HEK293 (cell line): ENCODE data around the gene COL6A2.

Source experiments
- CTCF ChIA-PET: fragments of 350-600 bp; formaldehyde crosslinking; extraction: SDS; loops from one replicate; lab custom pipeline; 2021; ENCODE audit warnings: antibody characterized with exemption; lab: Yijun Ruan, JAX
- POLR2A ChIA-PET: fragments of 300-600 bp; formaldehyde crosslinking; extraction: SDS; loops from one replicate; lab custom pipeline; 2020; ENCODE audit warnings: antibody characterized with exemption, inconsistent platforms; lab: Yijun Ruan, JAX
- H3K27ac ChIP-seq: fragments of 200-500 bp; sonication (Bioruptor generic); 2 replicates; pipeline ENCODE4 v1.5.1; 2014; ENCODE audit warnings: low read depth, low read length, control low read depth, inconsistent platforms; ENCODE audit errors: extremely low read depth
- H3K36me3 ChIP-seq, 2 experiments: fragments of 200-500 bp in 1 of 2; sonication (Bioruptor generic) in 1 of 2; 1 replicate in 1 of 2; 2 replicates in 1 of 2; pipeline ENCODE4 v1.5.1; 2014 to 2017; ENCODE audit warnings: inconsistent platforms in 2 of 2, low read length in 2 of 2; ENCODE audit not compliant: control insufficient read depth in 2 of 2, insufficient read depth in 1 of 2
- H3K4me1 ChIP-seq: fragments of 200-500 bp; sonication (Bioruptor generic); 2 replicates; pipeline ENCODE4 v1.5.1; 2014; ENCODE audit warnings: mild to moderate bottlenecking, low read length, inconsistent platforms; ENCODE audit not compliant: control insufficient read depth, insufficient read depth
- H3K4me3 ChIP-seq: 2 replicates; pipeline ENCODE4 v1.5.1; 2011; ENCODE audit warnings: low read depth, mild to moderate bottlenecking, control low read depth, low read length, moderate library complexity
- H3K9me3 ChIP-seq: fragments of 200-500 bp; sonication (Bioruptor generic); 2 replicates; pipeline ENCODE4 v1.5.1; 2014; ENCODE audit warnings: low read depth, low read length, inconsistent platforms; ENCODE audit not compliant: control insufficient read depth, insufficient read depth
- GLIS1 ChIP-seq: fragments of 450-650 bp; formaldehyde crosslinking; IDR thresholded peaks from 2 replicates; pipeline ENCODE4 v1.5.1; 2016; ENCODE audit warnings: missing biosample characterization, missing genetic modification characterization
- HOXA7 ChIP-seq: sonication (generic); formaldehyde crosslinking; IDR thresholded peaks from 2 replicates; pipeline ENCODE4 v1.8.1; 2022; ENCODE audit warnings: missing genetic modification reagents, borderline replicate concordance
- KLF1 ChIP-seq: fragments of 450-650 bp; formaldehyde crosslinking; IDR thresholded peaks from 2 replicates; pipeline ENCODE4 v1.5.1; 2016; ENCODE audit warnings: missing biosample characterization, missing genetic modification characterization
- ZBTB20 ChIP-seq: fragments of 450-650 bp; formaldehyde crosslinking; IDR thresholded peaks from 2 replicates; pipeline ENCODE4 v1.5.1; 2016; ENCODE audit warnings: missing biosample characterization, missing genetic modification characterization
- ZFHX2 ChIP-seq: fragments of 450-650 bp; formaldehyde crosslinking; conservative IDR thresholded peaks from 2 replicates; pipeline ENCODE4 v1.5.1; 2016; ENCODE audit warnings: missing biosample characterization, missing genetic modification characterization
- ZNF114 ChIP-seq: fragments of 450-650 bp; formaldehyde crosslinking; IDR thresholded peaks from 2 replicates; pipeline ENCODE4 v1.5.0; 2017; ENCODE audit warnings: missing biosample characterization, missing genetic modification characterization
- ZNF140 ChIP-seq: fragments of 450-650 bp; formaldehyde crosslinking; IDR thresholded peaks from 2 replicates; pipeline ENCODE4 v1.5.1; 2016; ENCODE audit warnings: missing biosample characterization, missing genetic modification characterization
- ZNF239 ChIP-seq: fragments of 450-650 bp; formaldehyde crosslinking; IDR thresholded peaks from 2 replicates; pipeline ENCODE4 v1.5.1; 2016; ENCODE audit warnings: missing biosample characterization, missing genetic modification characterization
- ZNF266 ChIP-seq: fragments of 450-650 bp; formaldehyde crosslinking; IDR thresholded peaks from 2 replicates; pipeline ENCODE4 v1.5.1; 2016; ENCODE audit warnings: missing biosample characterization, missing genetic modification characterization, low read depth
- ZNF341 ChIP-seq: fragments of 450-650 bp; formaldehyde crosslinking; IDR thresholded peaks from 2 replicates; pipeline ENCODE4; 2016; ENCODE audit warnings: low read depth, missing biosample characterization, missing genetic modification characterization
- ZNF404 ChIP-seq: fragments of 450-650 bp; formaldehyde crosslinking; IDR thresholded peaks from 2 replicates; pipeline ENCODE4 v1.5.1; 2017; ENCODE audit warnings: missing biosample characterization, missing genetic modification characterization
- ZNF48 ChIP-seq: fragments of 450-650 bp; formaldehyde crosslinking; IDR thresholded peaks from 2 replicates; pipeline ENCODE4 v1.5.1; 2016; ENCODE audit warnings: missing biosample characterization, missing genetic modification characterization
- ZNF549 ChIP-seq: fragments of 450-650 bp; IDR thresholded peaks from 2 replicates; pipeline ENCODE4 v1.5.1; 2018; ENCODE audit warnings: missing biosample characterization, missing genetic modification characterization, mild to moderate bottlenecking, inconsistent platforms, moderate library complexity
- ZNF747 ChIP-seq: fragments of 450-650 bp; formaldehyde crosslinking; IDR thresholded peaks from 2 replicates; pipeline ENCODE4 v1.5.1; 2016; ENCODE audit warnings: missing biosample characterization, missing genetic modification characterization
- ZNF76 ChIP-seq: fragments of 450-650 bp; formaldehyde crosslinking; IDR thresholded peaks from 2 replicates; pipeline ENCODE4; 2016; ENCODE audit warnings: low read depth, missing biosample characterization, missing genetic modification characterization, borderline replicate concordance
- ZSCAN18 ChIP-seq: fragments of 450-650 bp; formaldehyde crosslinking; IDR thresholded peaks from 2 replicates; pipeline ENCODE4 v1.5.1; 2016; ENCODE audit warnings: missing biosample characterization, missing genetic modification characterization
- ZSCAN23 ChIP-seq: fragments of 450-650 bp; formaldehyde crosslinking; IDR thresholded peaks from 2 replicates; pipeline ENCODE4 v1.5.1; 2016; ENCODE audit warnings: missing biosample characterization, missing genetic modification characterization
- TF ChIP-seq, protein P1 (sequence below): fragments of 450-650 bp; formaldehyde crosslinking; optimal IDR thresholded peaks from 2 replicates; pipeline ENCODE3; 2016; ENCODE audit warnings: missing biosample characterization, mild to moderate bottlenecking, missing genetic modification characterization
- TF ChIP-seq, protein P2 (sequence below): fragments of 450-650 bp; formaldehyde crosslinking; IDR thresholded peaks from 2 replicates; pipeline ENCODE4 v1.5.1; 2017; ENCODE audit warnings: missing biosample characterization, missing genetic modification characterization

The COL6A2 gene

GRCh38 chr21:46065215-46065913 lies 32.5 kb upstream of the COL6A2 start:
- CTCF ChIA-PET: no interaction called here
- Histone ChIP-seq H3K36me3 (no peaks in the 10 kb centered on the region), H3K9me3 (no peaks in the 10 kb centered on the region), H3K4me3 (no peak overlapping the region), H3K4me1 (no peaks in the 10 kb centered on the region), H3K27ac (no peak overlapping the region)
- POLR2A ChIA-PET: no interaction called here
- TF ChIP-seq, protein P1, sequence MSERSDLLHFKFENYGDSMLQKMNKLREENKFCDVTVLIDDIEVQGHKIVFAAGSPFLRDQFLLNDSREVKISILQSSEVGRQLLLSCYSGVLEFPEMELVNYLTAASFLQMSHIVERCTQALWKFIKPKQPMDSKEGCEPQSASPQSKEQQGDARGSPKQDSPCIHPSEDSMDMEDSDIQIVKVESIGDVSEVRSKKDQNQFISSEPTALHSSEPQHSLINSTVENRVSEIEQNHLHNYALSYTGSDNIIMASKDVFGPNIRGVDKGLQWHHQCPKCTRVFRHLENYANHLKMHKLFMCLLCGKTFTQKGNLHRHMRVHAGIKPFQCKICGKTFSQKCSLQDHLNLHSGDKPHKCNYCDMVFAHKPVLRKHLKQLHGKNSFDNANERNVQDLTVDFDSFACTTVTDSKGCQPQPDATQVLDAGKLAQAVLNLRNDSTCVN (tag by site-specific recombination): no peak
- TF ChIP-seq KLF1 (tag by site-specific recombination): peak; percentile 65
- TF ChIP-seq ZNF341 (tag by site-specific recombination): 0 out of 2 replicates have a peak, but pooled peaks have one; percentile 14
- TF ChIP-seq ZBTB20 (tag by site-specific recombination): peak; percentile 87

DNA sequence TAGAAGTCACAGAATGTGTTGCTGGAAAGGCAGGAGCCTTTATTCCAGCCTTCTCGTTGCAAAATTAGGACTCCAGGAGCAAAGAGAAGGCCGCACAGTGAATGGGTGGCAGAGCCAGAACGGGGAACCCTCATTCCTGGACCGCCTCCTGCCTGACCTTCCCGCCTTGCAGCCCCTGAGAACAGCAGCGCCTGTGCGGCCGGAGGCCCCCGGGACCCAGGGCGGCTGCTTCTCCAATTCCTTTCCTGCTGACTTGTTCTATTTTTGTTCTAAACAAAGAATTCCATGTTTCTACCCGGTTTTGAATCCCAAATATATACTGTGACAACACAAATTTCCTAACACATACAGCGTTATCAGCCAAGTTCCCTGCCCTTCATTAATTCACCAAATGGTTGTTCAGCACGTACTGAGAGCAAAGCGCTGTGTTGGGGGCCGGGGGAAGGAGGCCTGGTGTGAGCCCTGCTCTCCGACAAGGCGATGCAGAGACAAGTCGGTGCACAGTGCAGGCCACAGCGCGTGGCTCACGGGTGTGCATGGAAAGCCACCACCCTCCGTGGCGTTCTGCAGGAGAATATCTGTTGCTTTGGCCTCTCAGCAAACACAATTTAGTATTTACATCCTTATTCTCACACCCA lies 31.9 kb upstream of the COL6A2 start:
- ChIA-PET CTCF (interaction anchor here (0.6 kb wide), 1 partner anchor 72 kb away, joined by 3 read pairs; no protein-coding TSS in a partner anchor), POLR2A (no interaction called here)
- H3K4me3 ChIP-seq: no peak overlapping the region

DNA sequence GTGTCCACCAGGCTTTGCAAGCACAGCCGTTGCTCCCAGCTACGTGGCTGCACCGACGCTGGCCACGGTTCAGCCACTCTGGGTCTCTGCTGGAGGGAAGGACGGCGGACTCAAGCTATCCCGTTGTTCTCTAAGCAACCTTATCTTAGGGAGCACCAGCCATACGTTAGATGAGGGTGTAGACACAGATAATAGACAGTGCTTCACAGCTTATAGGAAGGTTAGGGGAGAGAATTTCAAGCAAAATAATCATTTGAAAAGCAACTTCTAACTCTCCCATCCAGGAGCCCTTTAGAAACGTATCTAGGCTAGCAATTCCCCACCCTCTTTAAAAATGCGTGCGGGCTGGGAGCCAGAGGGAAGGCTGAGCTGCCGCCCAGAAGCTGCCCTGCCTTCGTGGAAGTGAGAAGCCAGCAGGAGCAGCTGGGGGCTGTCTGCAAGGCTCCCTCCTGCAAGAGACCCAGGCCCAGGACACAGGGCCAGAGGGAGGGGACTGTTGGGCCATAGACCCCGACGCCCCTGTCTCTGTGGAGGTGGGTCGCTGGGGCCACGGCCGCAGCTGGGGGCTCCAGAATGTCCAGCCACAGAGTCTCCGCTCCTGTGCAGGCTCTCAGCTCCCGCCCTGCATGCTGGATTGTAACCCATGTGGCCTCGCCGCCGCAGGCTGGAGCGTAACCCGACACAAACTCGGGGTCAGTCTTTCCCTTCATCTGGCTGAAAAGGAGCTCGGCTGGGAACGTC lies 31.2 kb upstream of the COL6A2 start:
- Histone ChIP-seq H3K4me1 (no peaks in the 10 kb centered on the region), H3K9me3 (no peaks in the 10 kb centered on the region), H3K27ac (no peak overlapping the region), H3K4me3 (no peak overlapping the region), H3K36me3 (no peaks in the 10 kb centered on the region)
- ChIA-PET POLR2A (no interaction called here), CTCF (interaction anchor here (0.5 to 0.7 kb wide), 3 partner anchors 71 to 928 kb away, joined by 3 to 4 read pairs (median 3); no protein-coding TSS in a partner anchor)
- TF ChIP-seq ZNF549 (tag by site-specific recombination) (no peak), KLF1 (tag by site-specific recombination) (0 out of 2 replicates have a peak, but pooled peaks have one; percentile 29), GLIS1 (tag by site-specific recombination) (no peak), ZSCAN23 (no peak)

More for the DNA sequence above, 31.9 kb upstream of the COL6A2 start:
- H3K9me3 ChIP-seq: no peaks in the 10 kb centered on the region
- H3K4me1 ChIP-seq: no peaks in the 10 kb centered on the region
- H3K36me3 ChIP-seq: no peaks in the 10 kb centered on the region
- TF ChIP-seq ZNF747 (tag by site-specific recombination) (no peak), ZNF76 (no peak), ZBTB20 (tag by site-specific recombination) (0 out of 2 replicates have a peak, but pooled peaks have one; percentile 26)
- TF ChIP-seq, protein P2, sequence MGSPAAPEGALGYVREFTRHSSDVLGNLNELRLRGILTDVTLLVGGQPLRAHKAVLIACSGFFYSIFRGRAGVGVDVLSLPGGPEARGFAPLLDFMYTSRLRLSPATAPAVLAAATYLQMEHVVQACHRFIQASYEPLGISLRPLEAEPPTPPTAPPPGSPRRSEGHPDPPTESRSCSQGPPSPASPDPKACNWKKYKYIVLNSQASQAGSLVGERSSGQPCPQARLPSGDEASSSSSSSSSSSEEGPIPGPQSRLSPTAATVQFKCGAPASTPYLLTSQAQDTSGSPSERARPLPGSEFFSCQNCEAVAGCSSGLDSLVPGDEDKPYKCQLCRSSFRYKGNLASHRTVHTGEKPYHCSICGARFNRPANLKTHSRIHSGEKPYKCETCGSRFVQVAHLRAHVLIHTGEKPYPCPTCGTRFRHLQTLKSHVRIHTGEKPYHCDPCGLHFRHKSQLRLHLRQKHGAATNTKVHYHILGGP (tag by site-specific recombination): no peak
- no peak overlapping the region for H3K27ac ChIP-seq

DNA sequence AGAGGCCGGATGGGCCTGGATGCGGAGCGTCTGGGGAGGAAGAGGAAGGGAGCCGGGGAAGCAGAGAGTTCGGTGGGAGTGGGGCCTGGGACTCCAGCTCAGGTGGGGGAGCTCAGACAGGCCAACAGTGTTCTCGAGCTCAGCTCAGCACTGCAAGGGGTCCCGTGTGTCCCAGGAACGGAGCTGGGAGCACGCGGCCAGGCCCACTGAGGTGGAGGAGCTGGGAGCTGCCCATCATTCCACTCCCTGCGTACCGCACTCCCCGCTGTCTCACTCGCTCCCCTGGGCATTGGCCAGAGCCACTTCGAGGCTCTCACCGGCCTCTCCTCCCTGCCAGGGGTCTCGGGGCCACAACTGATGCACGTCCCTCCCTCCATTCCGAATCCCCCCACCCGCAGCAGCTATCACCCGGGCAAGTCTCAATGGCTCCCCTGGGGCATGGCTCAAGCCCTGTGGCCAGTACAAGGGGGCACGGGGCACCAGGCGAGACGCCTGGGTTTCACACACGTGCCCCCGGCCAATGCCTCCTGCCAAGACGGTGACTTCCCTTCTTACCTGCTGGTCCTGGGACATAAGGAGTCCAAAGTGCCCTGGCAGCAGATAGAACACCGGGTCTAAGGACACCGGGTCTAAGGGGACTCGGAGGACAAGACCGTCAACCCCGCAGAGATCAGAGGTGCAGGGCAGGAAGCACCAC lies 30.3 kb upstream of the COL6A2 start:
- H3K4me1 ChIP-seq: no peaks in the 10 kb centered on the region
- POLR2A ChIA-PET: no interaction called here
- H3K36me3 ChIP-seq: no peaks in the 10 kb centered on the region
- CTCF ChIA-PET: interaction anchor here (0.7 kb wide), 1 partner anchor 75 kb away, joined by 4 read pairs; no protein-coding TSS in a partner anchor
- H3K9me3 ChIP-seq: no peaks in the 10 kb centered on the region
- H3K27ac ChIP-seq: no peak overlapping the region
- H3K4me3 ChIP-seq: no peak overlapping the region
- TF ChIP-seq ZNF48 (tag by site-specific recombination) (no peak), ZNF114 (tag by site-specific recombination) (no peak), ZFHX2 (no peak), ZNF140 (tag by site-specific recombination) (no peak), ZNF239 (tag by site-specific recombination) (no peak), HOXA7 (CRISPR knock-in tag) (no peak), ZNF266 (tag by site-specific recombination) (no peak), ZNF404 (tag by site-specific recombination) (no peak), ZSCAN18 (tag by site-specific recombination) (no peak)
